ENCODE measurements around the gene MS4A4A. TPM values are rescaled to one million over a fixed set of nuclear protein-coding genes. Genes with fewer than 3 reads are reported as not detected.

Gene MS4A4A
- total RNA-seq, 4 donors from 2014 or later = 2.8 to 17.0 (median 4.4) TPM

DNA sequence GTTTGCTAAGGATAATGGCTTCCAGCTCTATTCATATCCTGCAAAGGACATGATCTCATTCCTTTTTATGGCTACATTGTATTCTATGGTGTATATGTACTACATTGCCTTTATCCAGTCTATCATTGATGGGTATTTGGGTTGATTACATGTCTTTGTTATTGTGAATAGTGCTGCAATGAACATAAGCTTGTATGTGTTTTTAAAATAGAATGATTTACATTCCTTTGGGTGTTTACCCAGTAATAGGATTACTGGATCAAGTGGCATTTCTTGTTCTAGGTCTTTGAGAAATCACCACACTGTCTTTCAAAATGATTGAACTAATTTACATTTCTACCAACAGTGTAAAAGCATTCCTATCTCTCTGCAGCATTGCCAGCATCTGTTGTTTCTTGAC lies 40.6 kb downstream of the MS4A4A start:
- Histone ChIP-seq H3K36me3 (no peaks in the 10 kb centered on the region), H3K27me3 (no peaks in the 10 kb centered on the region), H3K27ac (no peak overlapping the region), H3K4me3 (no peak overlapping the region), H3K9me3 (peaks cover 0 to 8% (median 1%) of the 10 kb centered on the region in 4 donors), H3K4me1 (no peaks in the 10 kb centered on the region)
- DNase-seq = no peak
- no peak for TF ChIP-seq POLR2A (IDR thresholded peaks at IDR 0.05)
- TF ChIP-seq, protein P1, sequence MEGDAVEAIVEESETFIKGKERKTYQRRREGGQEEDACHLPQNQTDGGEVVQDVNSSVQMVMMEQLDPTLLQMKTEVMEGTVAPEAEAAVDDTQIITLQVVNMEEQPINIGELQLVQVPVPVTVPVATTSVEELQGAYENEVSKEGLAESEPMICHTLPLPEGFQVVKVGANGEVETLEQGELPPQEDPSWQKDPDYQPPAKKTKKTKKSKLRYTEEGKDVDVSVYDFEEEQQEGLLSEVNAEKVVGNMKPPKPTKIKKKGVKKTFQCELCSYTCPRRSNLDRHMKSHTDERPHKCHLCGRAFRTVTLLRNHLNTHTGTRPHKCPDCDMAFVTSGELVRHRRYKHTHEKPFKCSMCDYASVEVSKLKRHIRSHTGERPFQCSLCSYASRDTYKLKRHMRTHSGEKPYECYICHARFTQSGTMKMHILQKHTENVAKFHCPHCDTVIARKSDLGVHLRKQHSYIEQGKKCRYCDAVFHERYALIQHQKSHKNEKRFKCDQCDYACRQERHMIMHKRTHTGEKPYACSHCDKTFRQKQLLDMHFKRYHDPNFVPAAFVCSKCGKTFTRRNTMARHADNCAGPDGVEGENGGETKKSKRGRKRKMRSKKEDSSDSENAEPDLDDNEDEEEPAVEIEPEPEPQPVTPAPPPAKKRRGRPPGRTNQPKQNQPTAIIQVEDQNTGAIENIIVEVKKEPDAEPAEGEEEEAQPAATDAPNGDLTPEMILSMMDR (IDR thresholded peaks at IDR 0.05) = no peak

DNA sequence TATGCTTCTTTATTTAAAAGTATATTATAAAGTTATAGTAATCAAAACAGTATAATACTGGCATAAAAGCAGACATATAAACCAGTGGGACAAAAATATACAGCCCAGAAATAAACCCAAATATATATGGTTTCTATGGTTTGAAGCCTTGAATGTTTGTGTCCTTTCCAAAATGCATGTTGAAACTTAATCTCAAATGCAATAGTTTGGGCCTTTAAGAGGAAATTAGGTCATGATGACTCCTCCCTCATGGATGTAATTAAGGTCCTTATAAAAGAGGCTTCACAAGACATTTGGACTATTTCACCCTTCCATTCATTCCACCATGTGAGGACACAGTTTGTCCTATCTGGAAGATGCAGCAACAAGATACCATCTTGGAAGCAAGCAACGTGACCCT lies 46.5 kb downstream of the MS4A4A start, which contains the start of gene MS4A6E:
Gene MS4A6E, plus strand, starts transcription at position 301 of the 400 bp plus-strand sequence. CDS start 7,641 bp downstream, outside the sequence.
- Histone ChIP-seq H3K4me1 (no peaks in the 10 kb centered on the region), H3K27me3 (no peaks in the 10 kb centered on the region), H3K4me3 (no peak within 1 kb of the TSS), H3K27ac (no peak within 1 kb of the TSS), H3K9me3 (no peaks in the 10 kb centered on the region), H3K36me3 (no peaks in the 10 kb centered on the region)
- TF ChIP-seq, protein P1 (IDR thresholded peaks at IDR 0.05) = no peak
- no peak for TF ChIP-seq POLR2A (IDR thresholded peaks at IDR 0.05)
- no peak for DNase-seq

DNA sequence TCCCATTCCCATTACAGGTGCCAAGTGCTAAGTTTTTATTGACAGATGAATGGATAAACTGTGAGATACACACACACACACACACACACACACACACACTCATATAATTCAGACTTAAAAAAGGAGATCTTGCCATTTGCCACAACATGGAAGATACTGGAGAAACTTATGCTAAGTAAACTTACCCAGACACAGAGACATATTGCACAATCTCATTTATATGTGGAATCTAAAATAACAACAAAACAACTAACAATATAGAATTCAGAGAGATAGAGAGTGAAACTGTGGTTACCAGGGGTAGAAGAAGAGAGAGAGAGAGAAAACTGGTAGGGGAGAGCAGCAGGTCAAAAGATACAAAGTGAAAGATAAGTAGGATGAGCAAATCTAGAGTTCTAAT lies 48.0 kb downstream of the MS4A4A start:
- TF ChIP-seq POLR2A (IDR thresholded peaks at IDR 0.05) = no peak
- TF ChIP-seq, protein P1 (IDR thresholded peaks at IDR 0.05) = no peak
- H3K4me3 ChIP-seq = no peak overlapping the region
- no peaks in the 10 kb centered on the region for H3K4me1 ChIP-seq

DNA sequence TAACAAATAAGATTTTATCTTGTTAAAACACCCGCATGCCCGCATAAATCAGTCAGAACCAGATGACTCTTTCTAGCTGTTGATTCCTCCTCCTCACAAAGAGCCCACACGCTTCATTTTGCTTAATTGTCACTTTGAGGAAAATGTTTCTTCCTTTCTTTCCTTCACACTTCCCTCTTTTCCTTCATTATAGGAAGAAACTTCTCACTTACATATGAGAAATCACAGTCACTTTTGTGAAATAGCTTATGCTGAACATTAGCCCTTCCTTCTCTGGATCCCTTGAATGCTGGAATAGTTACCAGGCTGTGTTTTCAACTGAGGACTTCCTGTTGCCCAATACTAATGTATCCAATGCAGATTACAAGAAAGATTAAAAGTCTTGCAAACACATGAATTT lies 52.4 kb downstream of the MS4A4A start:
- no peaks in the 10 kb centered on the region for H3K27me3 ChIP-seq
- TF ChIP-seq POLR2A (IDR thresholded peaks at IDR 0.05) = no peak
- TF ChIP-seq, protein P1 (IDR thresholded peaks at IDR 0.05) = no peak
- no peaks in the 10 kb centered on the region for H3K9me3 ChIP-seq
- DNase-seq = no peak
- H3K4me3 ChIP-seq = no peak overlapping the region
- H3K4me1 ChIP-seq = no peaks in the 10 kb centered on the region
- H3K36me3 ChIP-seq = no peaks in the 10 kb centered on the region
- H3K27ac ChIP-seq = no peak overlapping the region

More for the DNA sequence above, 48.0 kb downstream of the MS4A4A start:
- Histone ChIP-seq H3K9me3 (no peaks in the 10 kb centered on the region), H3K27me3 (no peaks in the 10 kb centered on the region), H3K36me3 (no peaks in the 10 kb centered on the region), H3K27ac (no peak overlapping the region)
- no peak for DNase-seq

DNA sequence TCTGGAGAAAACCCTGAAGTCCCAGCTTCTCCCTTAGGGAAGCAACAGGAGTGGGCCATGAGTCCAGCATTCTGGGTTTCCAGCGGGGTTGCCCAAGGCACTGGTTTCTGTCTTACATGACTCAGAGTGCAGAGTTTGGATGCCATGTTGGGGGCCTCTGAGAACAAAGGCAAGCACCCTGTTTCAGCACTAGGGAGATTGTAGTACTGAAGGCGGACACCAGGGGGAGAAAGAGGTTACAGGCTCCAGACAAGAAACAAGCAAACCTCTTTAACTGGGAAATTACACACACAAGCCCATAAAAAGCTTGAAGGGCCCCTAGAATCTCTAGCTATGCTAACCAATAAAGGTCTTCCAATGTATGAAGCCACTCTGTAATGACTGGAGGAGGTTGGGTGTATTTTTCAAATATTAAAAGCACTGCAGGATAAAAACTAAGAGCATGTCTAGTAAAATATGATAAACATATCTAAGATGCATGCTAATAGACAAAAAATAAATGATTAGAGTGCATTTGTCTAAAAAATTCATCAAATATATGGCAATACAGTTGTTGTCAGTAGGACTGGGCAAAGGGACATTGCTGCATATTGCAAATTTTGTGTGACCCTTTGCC lies 53.6 kb downstream of the MS4A4A start:
- peak in 2 of 3 donors; percentile 75 to 86 for DNase-seq
- no peak overlapping the region for H3K27ac ChIP-seq
- H3K4me3 ChIP-seq = no peak overlapping the region

More for the DNA sequence above, 53.6 kb downstream of the MS4A4A start:
- no peaks in the 10 kb centered on the region for H3K36me3 ChIP-seq
- no peaks in the 10 kb centered on the region for H3K27me3 ChIP-seq
- no peaks in the 10 kb centered on the region for H3K9me3 ChIP-seq
- H3K4me1 ChIP-seq = no peaks in the 10 kb centered on the region
- TF ChIP-seq, protein P1 (IDR thresholded peaks at IDR 0.05) = peak; percentile 45 to 73 (median 64)
- no peak for TF ChIP-seq POLR2A (IDR thresholded peaks at IDR 0.05)
